Superior temporal gyrus (tissue), 1 donor: ENCODE measurements around the gene PGF.

Source experiments
- DNase-seq: peaks from one replicate; pipeline ENCODE4 v3.0.0-alpha.2; 2016; ENCODE audit errors: extremely low spot score

The PGF gene

GRCh38 chr14:74898694-74899093, 56.7 kb downstream of the PGF start:
- DNase-seq, result no peak

- no peak for DNase-seq
Observed at GRCh38 chr14:74898083-74898482, 57.3 kb downstream of the PGF start.

- DNase-seq, result no peak
Observed at GRCh38 chr14:74897642-74898041, 57.8 kb downstream of the PGF start.

DNA sequence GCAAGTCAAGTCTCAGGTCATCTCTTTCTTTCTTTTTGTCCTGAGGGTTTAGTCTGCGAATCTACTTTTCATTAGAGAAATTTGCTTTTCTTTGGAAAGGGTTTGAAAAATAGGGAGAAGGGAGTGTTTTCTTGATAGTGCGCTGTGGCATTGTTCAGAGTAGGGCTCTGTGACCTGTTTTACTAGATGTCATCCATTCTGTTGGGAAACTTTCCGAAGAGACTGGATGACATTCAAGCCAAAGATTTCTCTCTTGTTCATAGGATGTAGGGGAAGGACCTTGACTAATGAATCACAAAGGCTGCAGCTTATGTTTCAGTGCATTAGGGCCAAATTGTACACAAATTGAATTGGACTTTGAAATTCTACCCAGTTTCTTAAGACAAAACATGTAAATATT, 59.0 kb downstream of the PGF start:
- DNase-seq, result no peak

DNA sequence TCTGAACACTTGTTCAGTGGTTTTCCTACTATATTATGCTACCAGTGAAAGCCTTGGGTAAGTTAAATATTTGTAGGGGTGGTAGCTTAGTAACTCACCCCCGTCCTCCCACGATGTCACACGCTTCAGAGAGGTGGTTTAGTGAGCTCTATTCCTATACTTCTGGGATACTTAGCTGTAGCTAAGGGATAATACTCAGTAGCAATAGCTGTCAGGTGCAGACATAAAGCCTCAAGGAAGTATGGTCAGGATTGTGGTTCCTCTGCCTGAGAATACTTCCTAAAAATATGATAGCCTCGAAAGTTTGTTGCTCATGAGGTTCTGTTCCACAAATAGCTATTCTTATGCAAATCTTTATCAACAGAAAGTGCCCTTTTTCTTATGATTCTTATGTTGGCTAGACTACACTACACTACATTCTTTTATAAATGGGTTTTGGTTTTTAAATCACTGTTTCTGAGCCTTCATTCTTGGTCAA, 61.7 kb downstream of the PGF start:
- no peak for DNase-seq

- DNase-seq, result no peak
Observed at GRCh38 chr14:74892745-74893144, 62.7 kb downstream of the PGF start.

GRCh38 chr14:74891870-74892269, 63.5 kb downstream of the PGF start:
- DNase-seq, result no peak
